B cell (primary cell): Measurements from ENCODE around the gene FLYWCH2.

ENCODE experiments used
- EZH2 ChIP-seq: IDR thresholded peaks from 2 replicates; pipeline ENCODE4 v1.6.1; 2012; ENCODE audit warnings: borderline replicate concordance, low read depth, mild to moderate bottlenecking, moderate library complexity, low read length; ENCODE audit not compliant: insufficient read depth, poor library complexity, severe bottlenecking
- TF ChIP-seq, protein P1 (sequence below): fragments of 200-600 bp; IDR thresholded peaks from one replicate; pipeline ENCODE4 v1.8.0; 2022; ENCODE audit warnings: antibody characterized with exemption, mild to moderate bottlenecking

DNA sequence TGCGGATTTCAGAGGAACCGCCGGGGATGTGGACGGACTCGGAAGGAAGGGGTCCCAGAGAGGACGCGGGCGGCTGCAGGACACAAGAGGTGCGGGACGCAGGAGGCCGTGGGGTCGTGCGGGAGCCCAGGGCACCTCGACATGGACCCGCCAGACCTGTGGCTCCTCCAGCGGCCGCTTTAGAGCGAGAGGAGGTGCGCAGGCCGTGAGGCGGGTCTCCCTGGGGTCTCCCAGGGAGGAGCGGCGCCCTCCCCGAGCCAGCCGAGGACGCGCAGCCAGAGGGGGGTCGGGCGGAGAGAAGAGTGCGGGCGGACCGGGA is 21.9 kb downstream of the FLYWCH2 start:
- TF ChIP-seq, protein P1, sequence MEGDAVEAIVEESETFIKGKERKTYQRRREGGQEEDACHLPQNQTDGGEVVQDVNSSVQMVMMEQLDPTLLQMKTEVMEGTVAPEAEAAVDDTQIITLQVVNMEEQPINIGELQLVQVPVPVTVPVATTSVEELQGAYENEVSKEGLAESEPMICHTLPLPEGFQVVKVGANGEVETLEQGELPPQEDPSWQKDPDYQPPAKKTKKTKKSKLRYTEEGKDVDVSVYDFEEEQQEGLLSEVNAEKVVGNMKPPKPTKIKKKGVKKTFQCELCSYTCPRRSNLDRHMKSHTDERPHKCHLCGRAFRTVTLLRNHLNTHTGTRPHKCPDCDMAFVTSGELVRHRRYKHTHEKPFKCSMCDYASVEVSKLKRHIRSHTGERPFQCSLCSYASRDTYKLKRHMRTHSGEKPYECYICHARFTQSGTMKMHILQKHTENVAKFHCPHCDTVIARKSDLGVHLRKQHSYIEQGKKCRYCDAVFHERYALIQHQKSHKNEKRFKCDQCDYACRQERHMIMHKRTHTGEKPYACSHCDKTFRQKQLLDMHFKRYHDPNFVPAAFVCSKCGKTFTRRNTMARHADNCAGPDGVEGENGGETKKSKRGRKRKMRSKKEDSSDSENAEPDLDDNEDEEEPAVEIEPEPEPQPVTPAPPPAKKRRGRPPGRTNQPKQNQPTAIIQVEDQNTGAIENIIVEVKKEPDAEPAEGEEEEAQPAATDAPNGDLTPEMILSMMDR, result no peak
- no peak for TF ChIP-seq EZH2
